Dermis lymphatic vessel endothelial cell (primary cell): ENCODE data around the gene RIF1. TPM values are rescaled to one million over a fixed set of nuclear protein-coding genes. Genes with fewer than 3 reads are reported as not detected.

ENCODE experiments used
- total RNA-seq: library from RNA; depleted of rRNA; stranded (reverse); fragments of >200 nt; gene quantifications from 2 replicates; pipeline ENCODE4 v1.2.1, GENCODE V29; 2014

Gene RIF1, protein sequence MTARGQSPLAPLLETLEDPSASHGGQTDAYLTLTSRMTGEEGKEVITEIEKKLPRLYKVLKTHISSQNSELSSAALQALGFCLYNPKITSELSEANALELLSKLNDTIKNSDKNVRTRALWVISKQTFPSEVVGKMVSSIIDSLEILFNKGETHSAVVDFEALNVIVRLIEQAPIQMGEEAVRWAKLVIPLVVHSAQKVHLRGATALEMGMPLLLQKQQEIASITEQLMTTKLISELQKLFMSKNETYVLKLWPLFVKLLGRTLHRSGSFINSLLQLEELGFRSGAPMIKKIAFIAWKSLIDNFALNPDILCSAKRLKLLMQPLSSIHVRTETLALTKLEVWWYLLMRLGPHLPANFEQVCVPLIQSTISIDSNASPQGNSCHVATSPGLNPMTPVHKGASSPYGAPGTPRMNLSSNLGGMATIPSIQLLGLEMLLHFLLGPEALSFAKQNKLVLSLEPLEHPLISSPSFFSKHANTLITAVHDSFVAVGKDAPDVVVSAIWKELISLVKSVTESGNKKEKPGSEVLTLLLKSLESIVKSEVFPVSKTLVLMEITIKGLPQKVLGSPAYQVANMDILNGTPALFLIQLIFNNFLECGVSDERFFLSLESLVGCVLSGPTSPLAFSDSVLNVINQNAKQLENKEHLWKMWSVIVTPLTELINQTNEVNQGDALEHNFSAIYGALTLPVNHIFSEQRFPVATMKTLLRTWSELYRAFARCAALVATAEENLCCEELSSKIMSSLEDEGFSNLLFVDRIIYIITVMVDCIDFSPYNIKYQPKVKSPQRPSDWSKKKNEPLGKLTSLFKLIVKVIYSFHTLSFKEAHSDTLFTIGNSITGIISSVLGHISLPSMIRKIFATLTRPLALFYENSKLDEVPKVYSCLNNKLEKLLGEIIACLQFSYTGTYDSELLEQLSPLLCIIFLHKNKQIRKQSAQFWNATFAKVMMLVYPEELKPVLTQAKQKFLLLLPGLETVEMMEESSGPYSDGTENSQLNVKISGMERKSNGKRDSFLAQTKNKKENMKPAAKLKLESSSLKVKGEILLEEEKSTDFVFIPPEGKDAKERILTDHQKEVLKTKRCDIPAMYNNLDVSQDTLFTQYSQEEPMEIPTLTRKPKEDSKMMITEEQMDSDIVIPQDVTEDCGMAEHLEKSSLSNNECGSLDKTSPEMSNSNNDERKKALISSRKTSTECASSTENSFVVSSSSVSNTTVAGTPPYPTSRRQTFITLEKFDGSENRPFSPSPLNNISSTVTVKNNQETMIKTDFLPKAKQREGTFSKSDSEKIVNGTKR (N-terminal part only)
- 26.8 and 36.6 TPM in 2 replicates for total RNA-seq

DNA sequence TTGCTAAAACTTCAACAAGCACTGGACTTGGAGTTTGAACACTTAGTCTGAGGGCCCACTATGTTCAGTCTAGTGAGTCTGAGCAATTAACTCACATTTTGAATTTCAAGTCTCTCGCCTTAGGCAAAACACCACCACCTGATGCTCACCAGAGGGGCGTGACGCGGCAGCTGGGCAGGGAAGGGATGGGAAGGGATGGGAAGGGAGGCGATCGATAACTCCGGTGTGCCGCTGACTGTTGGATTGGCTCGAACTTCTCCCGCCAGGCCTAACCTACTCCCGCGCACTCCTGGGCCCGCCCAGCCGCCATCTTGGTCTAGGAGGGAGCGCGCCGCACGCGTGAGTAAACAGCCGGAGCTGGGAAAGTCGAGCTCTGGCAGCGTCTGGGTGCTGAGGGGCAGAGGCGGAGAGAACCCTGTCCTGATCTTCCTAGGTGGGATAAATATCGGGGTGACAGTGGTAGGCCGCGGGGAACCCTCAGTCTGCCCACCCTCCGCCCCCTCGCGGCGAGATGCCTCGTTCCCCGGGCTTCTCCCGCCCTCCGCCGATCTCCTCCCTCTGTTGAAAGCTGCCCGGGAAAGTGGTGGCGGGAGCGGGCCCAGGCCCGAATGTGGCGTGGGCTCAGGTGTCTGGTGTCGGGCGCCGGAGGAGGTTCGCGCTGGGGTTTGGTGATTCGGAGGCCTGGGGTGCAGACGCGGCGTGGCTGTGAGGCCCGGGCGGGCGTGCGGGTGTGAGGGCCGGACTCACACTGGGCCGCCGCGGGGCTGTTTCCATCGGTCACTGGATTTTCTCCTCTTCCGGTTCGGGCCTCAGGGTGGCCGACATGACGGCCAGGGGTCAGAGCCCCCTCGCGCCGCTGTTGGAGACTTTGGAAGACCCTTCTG lies at the start of gene RIF1:
TSS of gene RIF1 (plus strand) at position 302 of the 884 bp plus-strand sequence. CDS start at position 824, 522 bp downstream.

Other genes with a start within 250 kb of the RIF1 start
- 1.2 and 2.1 TPM in 2 replicates for gene RBM43, start 148.0 kb upstream of the RIF1 start, total RNA-seq
- 12.7 and 14.5 TPM in 2 replicates for gene NMI, start 120.2 kb upstream of the RIF1 start, total RNA-seq
- 0.33 TPM in 1 of 2 replicates, not detected in the other for gene TNFAIP6, start 52.3 kb upstream of the RIF1 start, total RNA-seq